Fibroblast of peridontal ligament (primary cell): ENCODE results near the gene PLD1.

Source experiments
- DNase-seq: peaks from one replicate; pipeline ENCODE4 v3.0.0-alpha.2; 2010; ENCODE audit errors: extremely low read depth

The PLD1 gene

GRCh38 chr3:171797873-171798272 lies 12.4 kb downstream of the PLD1 start:
- DNase-seq, result no peak

- DNase-seq, result no peak
Observed at GRCh38 chr3:171797265-171797679, 13.0 kb downstream of the PLD1 start.

GRCh38 chr3:171796625-171797264 lies 13.5 kb downstream of the PLD1 start:
- DNase-seq, result no peak

DNA sequence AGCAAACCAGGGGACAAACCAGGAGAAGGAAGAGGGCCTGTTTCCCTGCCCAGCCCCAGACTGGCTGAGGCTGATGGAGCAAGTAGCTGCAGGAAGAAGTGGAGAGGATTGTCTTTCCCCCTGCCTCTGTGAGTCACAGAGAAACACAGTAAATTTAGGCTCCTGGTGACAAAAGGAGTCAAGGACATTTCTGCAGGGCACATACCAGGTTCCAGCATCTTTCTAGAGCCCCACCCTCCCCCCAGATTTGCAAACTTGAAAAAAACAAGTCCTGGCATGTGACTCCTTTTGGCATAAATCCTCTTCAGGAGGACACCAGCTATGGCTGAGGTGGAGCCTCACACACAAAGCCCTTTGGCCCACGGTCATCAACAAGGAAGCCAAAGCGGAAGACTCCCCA lies 17.8 kb downstream of the PLD1 start:
- DNase-seq, result no peak

GRCh38 chr3:171791692-171792076 lies 18.6 kb downstream of the PLD1 start:
- peak; percentile 50 for DNase-seq

DNA sequence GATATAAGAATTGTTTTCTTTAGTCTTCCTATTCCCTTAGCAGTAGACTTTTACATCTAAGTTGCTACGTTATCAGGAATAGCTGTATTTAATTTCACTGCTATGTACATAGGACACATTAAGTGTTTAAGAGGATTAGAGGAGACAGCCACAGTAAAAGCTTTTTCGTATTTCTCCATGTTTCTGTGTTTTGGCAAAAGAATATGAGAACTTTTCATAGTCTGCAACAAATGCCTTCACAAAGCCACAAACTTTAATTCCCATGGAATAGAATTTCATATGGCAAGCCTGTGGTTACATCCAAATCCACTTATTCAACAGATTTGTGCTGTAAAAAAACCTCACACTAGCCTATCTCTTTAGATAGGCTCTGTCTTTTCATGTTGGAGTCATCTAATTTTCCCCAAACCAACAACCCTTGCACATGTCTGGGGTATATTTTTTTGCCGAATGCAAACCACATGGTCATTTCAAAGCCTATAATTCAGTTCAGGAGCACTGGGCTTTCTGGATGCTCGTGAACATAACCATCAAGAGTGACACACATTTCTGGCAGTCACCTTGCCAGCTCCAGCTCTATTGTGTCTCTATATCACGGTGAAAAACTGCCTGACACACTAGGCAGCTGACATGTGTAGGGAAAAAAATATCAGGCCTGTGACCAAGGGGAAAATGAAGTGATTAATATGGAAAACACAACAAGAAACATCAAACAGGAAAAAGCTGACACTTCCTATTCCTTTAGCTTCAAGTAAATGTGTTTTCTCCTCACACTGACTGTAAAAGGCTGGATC lies 19.2 kb downstream of the PLD1 start:
- peak; percentile 93 for DNase-seq

DNA sequence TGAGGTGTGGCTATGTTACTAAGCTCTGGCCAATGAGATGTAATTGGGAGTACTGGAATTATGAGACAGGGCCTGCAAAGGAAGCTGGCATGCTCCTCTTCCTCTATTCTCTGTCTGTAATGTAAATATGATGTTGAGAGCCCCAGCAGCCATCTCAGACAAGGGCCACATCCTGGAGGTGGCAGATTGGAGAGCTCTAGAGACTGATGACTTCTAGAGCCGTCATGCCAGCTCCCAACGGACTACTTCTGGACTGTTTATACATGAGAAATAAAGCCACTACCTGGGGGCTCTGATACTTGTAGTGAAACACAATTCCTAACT lies 19.7 kb downstream of the PLD1 start:
- no peak for DNase-seq

GRCh38 chr3:171789759-171790505 lies 20.4 kb downstream of the PLD1 start:
- DNase-seq, result no peak

DNA sequence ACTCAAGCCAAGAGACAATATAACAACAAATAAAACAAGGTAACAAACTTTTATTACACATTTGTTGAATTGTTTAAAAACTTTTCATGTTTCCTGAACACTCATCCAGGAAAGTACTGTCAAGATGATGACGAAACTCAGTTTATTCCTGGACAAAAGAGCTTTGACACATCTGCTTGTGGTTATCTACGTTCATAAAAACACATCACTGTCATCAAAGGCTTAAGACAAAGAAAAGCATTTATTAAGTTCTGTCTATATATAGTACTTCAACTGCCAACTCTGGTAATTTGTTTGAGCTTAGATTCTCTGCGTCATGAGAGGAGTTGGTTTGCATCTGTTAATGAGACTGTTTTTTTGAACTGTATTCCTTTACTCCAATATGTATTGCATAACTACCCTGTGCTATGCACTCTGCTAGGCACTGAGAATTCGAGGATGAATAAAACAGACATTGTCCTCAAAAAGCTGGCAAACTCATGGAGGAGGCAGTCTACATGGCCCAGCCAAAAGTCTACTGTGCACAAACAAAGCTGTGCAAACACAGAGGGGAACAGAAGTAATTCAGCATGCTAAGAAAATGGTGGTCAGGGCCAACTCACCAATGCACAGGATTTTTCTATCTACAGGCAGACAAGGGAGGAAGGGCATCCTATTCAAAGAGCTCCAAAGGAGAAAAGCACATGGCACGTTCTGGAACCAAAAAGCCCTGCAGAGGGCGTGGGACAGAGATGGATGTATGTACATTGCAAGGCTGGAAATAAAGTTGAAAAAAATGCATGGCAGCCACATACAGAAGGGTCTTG lies 21.5 kb downstream of the PLD1 start:
- peak; percentile 75 for DNase-seq

DNA sequence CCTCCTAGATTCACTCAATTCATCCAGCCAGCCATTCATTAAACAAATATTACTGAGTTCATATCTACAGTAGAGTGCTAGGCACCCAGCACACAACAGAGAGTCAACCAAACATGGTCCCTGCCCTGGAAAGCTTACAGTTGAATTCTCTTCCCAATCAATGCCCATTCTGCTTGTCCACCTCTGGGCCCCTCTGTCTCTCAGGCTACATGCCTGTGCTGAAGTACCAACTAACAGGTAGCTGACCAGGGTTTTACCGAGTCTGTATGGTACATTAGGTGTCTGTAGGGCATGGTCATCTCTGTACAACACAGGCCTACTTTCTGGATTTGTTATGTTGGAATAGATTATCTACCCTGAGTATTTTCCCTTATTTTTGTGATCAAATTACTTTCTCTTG lies 23.3 kb downstream of the PLD1 start:
- no peak for DNase-seq

- DNase-seq, result no peak
Observed at GRCh38 chr3:171784937-171785336, 25.3 kb downstream of the PLD1 start.

DNA sequence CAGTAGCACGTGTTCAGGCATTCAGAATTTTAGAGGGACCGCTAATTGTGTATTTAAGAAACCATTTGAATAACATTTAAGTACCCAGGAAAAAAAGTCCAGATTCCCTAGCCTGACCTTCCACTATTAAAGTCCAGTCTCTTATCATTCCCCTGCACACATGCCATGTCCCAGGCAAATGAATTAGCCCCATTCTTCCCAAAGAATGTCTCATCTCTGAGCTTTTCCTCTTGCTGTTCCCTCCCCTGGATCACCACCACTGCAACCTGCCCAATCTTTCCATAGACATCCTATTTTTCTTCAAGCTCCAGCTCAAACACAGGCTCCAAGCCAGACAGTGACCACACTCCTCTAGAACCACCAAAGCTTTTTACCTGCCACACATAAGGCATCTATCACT lies 25.9 kb downstream of the PLD1 start:
- no peak for DNase-seq

GRCh38 chr3:171783626-171784025 lies 26.7 kb downstream of the PLD1 start:
- no peak for DNase-seq

DNA sequence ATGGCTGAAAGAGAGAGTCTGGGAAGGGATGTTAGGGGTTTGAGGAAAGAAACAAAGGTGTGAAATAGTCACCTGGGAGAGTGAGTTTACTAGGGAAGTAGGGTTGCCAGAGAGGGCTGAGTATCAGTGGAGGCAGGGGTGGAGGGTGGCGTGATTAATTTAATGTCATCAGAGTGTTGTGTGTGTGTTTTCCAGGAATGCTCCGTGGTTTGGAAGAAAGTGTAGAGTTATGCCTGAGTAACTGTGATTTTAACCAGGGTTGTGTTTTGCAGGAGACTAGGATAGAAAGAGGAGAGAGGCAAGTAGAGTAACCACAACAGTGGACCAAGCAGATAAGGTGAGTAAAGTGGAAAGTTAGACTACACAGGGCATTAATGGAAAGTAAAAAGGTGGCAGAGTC lies 27.2 kb downstream of the PLD1 start:
- DNase-seq, result peak; percentile 21

- no peak for DNase-seq
Observed at GRCh38 chr3:171782617-171783016, 27.7 kb downstream of the PLD1 start.

GRCh38 chr3:171781711-171782127 lies 28.6 kb downstream of the PLD1 start:
- peak; percentile 85 for DNase-seq

DNA sequence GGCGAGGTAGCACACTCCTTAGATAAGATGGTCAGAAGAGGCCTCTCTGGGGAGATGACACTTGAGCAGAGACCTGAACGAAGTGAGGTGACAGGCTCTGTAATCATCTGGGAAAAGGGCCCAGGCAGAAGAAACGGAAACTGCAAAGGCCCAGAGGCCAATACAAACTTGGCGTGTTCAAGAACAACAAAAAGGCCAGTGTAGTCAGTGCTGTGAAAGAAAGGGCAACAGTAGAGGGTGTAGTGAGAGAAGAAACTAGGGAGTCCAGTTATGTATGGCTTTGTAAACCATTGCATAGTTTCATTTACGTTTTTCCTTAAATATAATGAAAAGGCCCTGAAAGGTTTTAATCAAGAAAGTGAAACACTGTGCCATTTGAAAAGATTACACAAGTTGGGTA lies 31.8 kb downstream of the PLD1 start:
- no peak for DNase-seq

GRCh38 chr3:171777596-171777995 lies 32.7 kb downstream of the PLD1 start:
- DNase-seq, result no peak

DNA sequence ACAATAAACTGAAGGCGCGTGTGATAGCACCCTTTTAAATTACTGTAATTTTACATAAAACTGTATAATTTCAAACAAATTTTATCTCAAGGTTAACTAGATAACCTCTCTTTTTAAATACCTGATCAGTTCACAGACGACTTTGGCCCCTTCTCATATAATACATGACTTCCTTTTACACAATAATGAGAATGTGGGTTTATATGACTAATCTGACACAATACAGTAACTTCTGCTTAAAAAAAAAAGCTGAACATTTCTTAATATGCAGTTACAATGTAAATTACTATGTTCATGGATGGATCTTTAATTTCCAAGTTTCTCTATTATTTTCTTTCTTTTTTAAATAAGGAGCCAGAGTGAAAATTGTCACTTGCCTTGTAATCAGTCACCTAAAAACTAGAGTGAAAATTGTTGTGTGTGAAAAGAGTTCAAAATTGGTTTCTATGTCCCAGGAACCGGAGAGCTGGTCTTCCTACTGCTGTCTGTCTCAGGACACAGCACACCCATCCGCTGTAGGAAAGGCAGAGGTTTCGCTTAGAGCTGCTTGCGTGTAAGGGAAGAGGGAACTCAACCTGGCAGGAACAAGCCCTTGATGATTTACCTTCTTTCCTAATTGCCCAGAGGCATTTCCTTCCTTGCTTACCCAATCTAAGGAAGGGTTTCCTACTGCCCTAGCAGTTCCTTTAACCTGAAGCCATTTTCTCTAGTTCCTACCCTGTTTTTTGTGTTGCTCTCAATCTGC lies 33.3 kb downstream of the PLD1 start:
- DNase-seq, result no peak

DNA sequence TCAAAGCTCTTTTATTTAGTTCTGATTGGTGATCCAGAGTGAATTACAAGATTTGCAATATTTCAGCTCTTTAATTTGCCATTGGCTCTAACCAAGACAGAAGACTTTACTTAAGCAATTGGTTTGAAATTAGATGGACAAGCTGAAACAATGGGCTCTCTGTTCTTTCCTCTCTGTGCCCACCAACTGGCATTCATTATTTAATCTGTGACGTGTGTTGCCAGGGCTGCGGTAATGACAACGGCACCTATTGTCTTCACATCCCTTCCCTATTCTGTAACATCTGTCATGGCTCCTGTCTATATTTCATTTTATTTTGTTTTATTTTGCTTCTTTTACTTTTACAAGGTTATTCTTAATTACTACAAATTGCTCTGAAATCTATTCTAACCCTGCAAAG lies 33.9 kb downstream of the PLD1 start:
- DNase-seq, result no peak

DNA sequence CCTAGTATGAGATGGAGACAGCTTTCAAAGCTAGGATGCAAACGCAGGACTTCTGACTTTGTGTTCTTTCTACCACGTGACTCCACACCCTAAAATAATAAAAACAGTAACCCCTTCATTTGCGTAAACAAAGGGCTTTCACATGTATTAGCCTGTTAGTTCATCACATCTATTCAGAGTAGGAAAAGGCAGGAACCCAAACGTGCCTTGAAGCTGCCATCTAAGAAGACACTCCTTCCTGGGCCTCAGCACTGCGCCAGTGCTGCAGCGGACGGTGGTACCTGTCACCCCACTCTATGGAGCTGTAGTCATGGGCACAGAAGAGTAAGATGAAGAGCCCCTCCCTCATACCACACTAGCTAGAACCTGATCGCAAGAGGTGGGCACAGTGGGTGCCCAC lies 34.3 kb downstream of the PLD1 start:
- DNase-seq, result no peak
